ENCODE data around the gene PPM1F.

The PPM1F gene

DNA sequence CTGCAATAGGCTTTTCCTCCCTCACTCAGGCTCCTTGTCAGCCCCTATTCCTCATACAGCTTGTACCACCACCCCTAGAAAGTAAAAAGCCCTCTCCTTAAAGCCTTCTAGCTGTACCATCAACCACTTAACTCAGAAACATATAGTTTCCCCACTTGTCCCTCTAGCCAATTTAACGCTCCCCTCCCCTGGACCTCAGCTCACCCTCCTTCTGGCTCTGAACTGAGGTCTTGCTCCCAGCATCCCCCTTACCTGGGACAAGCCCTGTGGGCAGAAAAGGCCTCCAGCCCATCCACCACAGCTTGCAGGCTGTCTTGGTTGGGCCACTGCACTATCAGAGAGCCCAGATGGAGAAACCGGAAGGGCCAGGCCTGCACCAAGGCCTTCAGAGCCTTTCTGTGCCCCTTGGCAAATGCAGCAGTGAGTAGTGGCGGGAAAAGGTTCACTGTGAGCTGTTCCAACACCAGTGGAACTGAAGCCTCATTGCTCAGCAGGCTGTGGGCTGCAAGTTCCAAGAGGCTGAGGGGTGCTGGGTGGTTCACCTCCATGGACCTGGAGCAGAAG lies 42.3 kb upstream of the PPM1F start:
- TF ChIP-seq, protein P1, sequence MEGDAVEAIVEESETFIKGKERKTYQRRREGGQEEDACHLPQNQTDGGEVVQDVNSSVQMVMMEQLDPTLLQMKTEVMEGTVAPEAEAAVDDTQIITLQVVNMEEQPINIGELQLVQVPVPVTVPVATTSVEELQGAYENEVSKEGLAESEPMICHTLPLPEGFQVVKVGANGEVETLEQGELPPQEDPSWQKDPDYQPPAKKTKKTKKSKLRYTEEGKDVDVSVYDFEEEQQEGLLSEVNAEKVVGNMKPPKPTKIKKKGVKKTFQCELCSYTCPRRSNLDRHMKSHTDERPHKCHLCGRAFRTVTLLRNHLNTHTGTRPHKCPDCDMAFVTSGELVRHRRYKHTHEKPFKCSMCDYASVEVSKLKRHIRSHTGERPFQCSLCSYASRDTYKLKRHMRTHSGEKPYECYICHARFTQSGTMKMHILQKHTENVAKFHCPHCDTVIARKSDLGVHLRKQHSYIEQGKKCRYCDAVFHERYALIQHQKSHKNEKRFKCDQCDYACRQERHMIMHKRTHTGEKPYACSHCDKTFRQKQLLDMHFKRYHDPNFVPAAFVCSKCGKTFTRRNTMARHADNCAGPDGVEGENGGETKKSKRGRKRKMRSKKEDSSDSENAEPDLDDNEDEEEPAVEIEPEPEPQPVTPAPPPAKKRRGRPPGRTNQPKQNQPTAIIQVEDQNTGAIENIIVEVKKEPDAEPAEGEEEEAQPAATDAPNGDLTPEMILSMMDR (IDR thresholded peaks at IDR 0.05; ENCODE audit: borderline replicate concordance, control extremely low read depth, extremely low read depth, insufficient read depth, missing control alignments): no peak
- DNase-seq (ENCODE audit: low spot score): no peak
- in situ Hi-C loops (cut with MboI; ENCODE audit: low sequenced_read_pairs, unreplicated experiment): no loop called here

DNA sequence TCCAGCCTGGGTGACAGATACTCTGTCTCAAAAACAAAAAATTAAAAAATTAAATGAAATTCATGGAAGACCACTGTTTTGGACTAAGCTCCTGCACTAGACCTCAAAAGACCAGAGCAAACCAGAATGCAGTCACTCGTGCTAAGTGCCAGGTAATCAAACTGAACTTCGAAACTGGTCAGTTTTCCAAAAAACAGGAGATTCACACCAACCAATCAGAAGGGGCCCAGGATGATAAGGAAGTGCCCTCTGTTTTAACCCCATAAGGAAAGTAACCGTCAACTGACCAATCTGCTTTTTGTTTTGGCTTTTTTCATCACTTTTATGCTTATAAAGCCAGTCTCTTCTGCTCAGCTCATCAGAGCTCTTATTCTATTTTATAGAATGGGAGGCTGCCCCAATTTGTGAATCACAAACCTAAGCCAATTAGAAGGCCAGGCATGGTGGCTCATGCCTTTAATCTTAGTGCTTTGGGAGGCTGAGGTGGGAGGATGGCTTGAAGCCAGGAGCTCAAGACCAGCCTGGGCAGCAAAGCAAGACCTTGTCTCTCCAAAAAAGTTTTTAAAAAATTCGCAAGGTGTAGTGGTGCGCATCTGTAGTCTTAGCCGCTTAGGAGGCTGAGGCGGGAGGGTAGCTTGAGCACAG lies 40.1 kb upstream of the PPM1F start:
- no peak for DNase-seq (ENCODE audit: low spot score)
- TF ChIP-seq, protein P1 (IDR thresholded peaks at IDR 0.05; ENCODE audit: borderline replicate concordance, control extremely low read depth, extremely low read depth, insufficient read depth, missing control alignments): no peak
- in situ Hi-C loops (cut with MboI; ENCODE audit: low sequenced_read_pairs, unreplicated experiment): no loop called here

DNA sequence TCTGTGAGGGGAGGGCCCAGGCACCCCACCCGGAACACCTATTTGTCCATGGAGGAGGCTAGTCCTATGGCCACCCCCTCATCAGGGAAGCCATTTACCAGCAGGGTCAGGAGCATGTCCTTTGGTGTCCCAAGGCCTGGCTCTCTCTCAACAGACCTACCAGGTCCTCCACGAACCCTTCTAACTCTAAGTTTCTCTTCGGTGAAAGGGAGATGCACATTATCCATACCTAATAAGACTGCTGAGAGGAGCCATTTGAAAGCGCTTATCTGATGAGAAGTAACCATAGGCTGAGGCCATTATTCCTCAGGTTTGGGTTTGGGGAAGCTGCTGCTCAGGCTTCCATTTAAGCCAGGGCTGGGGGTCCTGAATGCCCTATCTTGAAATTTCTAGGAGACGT lies 39.1 kb upstream of the PPM1F start:
- TF ChIP-seq, protein P1 (IDR thresholded peaks at IDR 0.05; ENCODE audit: borderline replicate concordance, control extremely low read depth, extremely low read depth, insufficient read depth, missing control alignments): no peak
- no peak for DNase-seq (ENCODE audit: low spot score)
- in situ Hi-C loops (cut with MboI; ENCODE audit: low sequenced_read_pairs, unreplicated experiment): no loop called here

DNA sequence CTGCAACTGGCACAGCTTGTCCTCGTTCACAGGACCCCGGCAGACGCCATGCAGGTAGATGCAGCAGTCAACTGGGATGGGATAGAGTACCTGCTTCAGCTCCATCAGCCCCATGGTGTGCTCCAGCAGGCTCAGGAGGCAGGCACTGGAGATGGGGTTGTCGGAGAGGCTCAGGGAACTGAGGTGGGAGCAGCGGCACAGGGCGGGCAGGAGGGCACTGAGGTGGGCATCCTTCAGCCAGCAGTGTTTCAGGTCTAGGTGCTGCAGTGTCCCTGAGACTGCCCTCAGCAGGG lies 38.6 kb upstream of the PPM1F start:
- DNase-seq (ENCODE audit: low spot score): no peak
- TF ChIP-seq, protein P1 (IDR thresholded peaks at IDR 0.05; ENCODE audit: borderline replicate concordance, control extremely low read depth, extremely low read depth, insufficient read depth, missing control alignments): no peak
- in situ Hi-C loops (cut with MboI; ENCODE audit: low sequenced_read_pairs, unreplicated experiment): no loop called here

DNA sequence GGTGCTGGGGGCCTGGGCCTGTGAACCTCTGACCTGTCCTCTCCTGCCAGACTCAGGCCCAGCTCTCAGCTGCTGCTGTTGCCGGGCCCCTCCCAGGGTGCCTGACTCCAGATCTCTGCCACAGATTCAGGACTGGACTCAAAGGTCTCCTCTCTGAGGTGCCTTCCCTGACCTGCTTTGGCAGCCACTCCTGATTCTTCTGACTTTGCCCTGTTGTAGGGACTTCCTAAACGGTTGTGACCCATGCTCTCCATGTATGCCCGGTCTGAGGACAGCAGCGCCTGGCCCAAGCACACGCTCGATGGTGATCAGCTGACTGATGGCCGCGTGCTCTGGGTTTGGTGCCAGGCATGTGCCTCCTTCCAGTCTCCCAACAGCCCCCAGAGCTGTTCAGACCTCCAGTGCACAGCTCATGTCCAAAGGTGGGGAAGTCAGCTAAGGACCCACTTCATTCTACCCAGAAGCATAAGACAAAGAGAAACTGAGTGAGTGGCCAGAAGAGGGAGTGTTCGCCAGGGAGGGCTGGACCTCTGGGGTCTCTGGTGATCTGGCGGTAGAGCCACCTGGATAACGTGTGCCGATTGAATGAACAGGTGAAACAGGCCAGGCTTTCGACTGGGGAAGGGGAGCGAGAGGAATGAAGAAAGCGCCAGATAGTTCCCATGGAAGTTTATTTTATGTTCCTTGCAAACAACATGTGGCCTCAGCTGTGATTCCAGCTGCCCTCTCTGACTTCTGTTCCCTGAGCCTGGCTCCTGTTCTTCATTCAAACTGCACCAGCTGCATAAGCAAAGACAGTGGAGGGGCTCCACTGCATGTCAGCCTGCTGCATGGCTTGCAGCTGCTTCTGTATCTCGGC lies 38.0 kb upstream of the PPM1F start:
- in situ Hi-C loops (cut with MboI; ENCODE audit: low sequenced_read_pairs, unreplicated experiment): no loop called here
- no peak for DNase-seq (ENCODE audit: low spot score)
- TF ChIP-seq, protein P1 (IDR thresholded peaks at IDR 0.05; ENCODE audit: borderline replicate concordance, control extremely low read depth, extremely low read depth, insufficient read depth, missing control alignments): no peak

DNA sequence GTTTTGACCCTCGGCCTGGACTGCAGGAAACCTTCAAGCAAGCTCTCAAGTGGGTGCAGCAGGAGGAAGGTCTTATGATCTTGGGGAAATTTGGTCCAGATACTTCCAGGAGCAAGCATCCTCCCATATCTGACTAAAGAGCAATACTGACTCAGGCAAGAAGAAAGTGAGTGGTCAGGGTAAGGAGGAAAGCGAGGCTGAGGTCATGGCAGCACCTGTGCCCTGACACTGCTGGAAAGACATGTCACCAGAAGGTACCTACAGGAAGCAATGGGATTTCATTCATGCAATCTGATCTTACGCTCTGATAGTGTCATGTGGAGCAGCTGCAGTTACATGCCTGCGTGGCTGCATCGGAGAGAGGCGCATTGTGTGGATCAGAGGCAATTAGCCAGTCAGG lies 36.4 kb upstream of the PPM1F start:
- TF ChIP-seq, protein P1 (IDR thresholded peaks at IDR 0.05; ENCODE audit: borderline replicate concordance, control extremely low read depth, extremely low read depth, insufficient read depth, missing control alignments): no peak
- no peak for DNase-seq (ENCODE audit: low spot score)
- in situ Hi-C loops (cut with MboI; ENCODE audit: low sequenced_read_pairs, unreplicated experiment): no loop called here
